Stimulated activated naive CD8-positive, alpha-beta T cell treated with anti-CD3 and anti-CD28 coated beads, Interleukin-15, Interleukin-2, amounts not matched to agents 100 U/mL and 50 U/mL, for 24 hours (primary cell): ENCODE results near the gene AGMO.

Source experiments
- ATAC-seq: fragments of 150-1000 bp; cut with Tn5 transposase; one replicate; pipeline ENCODE4 v1.10.0; 2021
- DNase-seq: peaks from one replicate; pipeline ENCODE4 v3.0.0; 2021

Gene AGMO

GRCh38 chr7:15457990-15458955 lies 103.5 kb downstream of the AGMO start:
- ATAC-seq = no peak
- DNase-seq = no peak

- no peak for ATAC-seq
- DNase-seq = no peak
Observed at GRCh38 chr7:15452670-15453069, 109.1 kb downstream of the AGMO start.

GRCh38 chr7:15446722-15447121 lies 115.1 kb downstream of the AGMO start:
- no peak for DNase-seq
- ATAC-seq = no peak

GRCh38 chr7:15446280-15446679 lies 115.5 kb downstream of the AGMO start:
- DNase-seq (no peak), ATAC-seq (no peak)

- ATAC-seq (no peak), DNase-seq (no peak)
Observed at GRCh38 chr7:15441915-15442314, 119.9 kb downstream of the AGMO start.

GRCh38 chr7:15440482-15440881 lies 121.3 kb downstream of the AGMO start:
- DNase-seq (no peak), ATAC-seq (no peak)

GRCh38 chr7:15439853-15440252 lies 122.0 kb downstream of the AGMO start:
- DNase-seq = no peak
- ATAC-seq = no peak

GRCh38 chr7:15433151-15433550 lies 128.7 kb downstream of the AGMO start:
- ATAC-seq (no peak), DNase-seq (no peak)

- DNase-seq = no peak
- ATAC-seq = no peak
Observed at GRCh38 chr7:15430911-15431310, 130.9 kb downstream of the AGMO start.

GRCh38 chr7:15430191-15430590 lies 131.6 kb downstream of the AGMO start:
- no peak for ATAC-seq
- DNase-seq = no peak

- DNase-seq (no peak), ATAC-seq (no peak)
Observed at GRCh38 chr7:15424468-15424867, 137.3 kb downstream of the AGMO start.

GRCh38 chr7:15419596-15419995 lies 142.2 kb downstream of the AGMO start:
- no peak for ATAC-seq

GRCh38 chr7:15418264-15418663 lies 143.6 kb downstream of the AGMO start:
- no peak for DNase-seq
- ATAC-seq = no peak

More at GRCh38 chr7:15419596-15419995, 142.2 kb downstream of the AGMO start:
- no peak for DNase-seq

- DNase-seq (no peak), ATAC-seq (no peak)
Observed at GRCh38 chr7:15417341-15417988, 144.3 kb downstream of the AGMO start.

GRCh38 chr7:15411019-15411418 lies 150.8 kb downstream of the AGMO start:
- DNase-seq (no peak), ATAC-seq (no peak)

- ATAC-seq (no peak), DNase-seq (no peak)
Observed at GRCh38 chr7:15407910-15408309, 153.9 kb downstream of the AGMO start.

- DNase-seq (no peak), ATAC-seq (no peak)
Observed at GRCh38 chr7:15403751-15404150, 158.1 kb downstream of the AGMO start.

- no peak for DNase-seq
- ATAC-seq = no peak
Observed at GRCh38 chr7:15403315-15403714, 158.5 kb downstream of the AGMO start.

- ATAC-seq (no peak), DNase-seq (no peak)
Observed at GRCh38 chr7:15402436-15403136, 159.2 kb downstream of the AGMO start.

- ATAC-seq = no peak
- no peak for DNase-seq
Observed at GRCh38 chr7:15400440-15400839, 161.4 kb downstream of the AGMO start.

- no peak for ATAC-seq
- DNase-seq = no peak
Observed at GRCh38 chr7:15399441-15399840, 162.4 kb downstream of the AGMO start.

- no peak for ATAC-seq
- no peak for DNase-seq
Observed at GRCh38 chr7:15397922-15398760, 163.7 kb downstream of the AGMO start.
